KOPT-K1 (cell line): ENCODE data around the gene RAB17.

Source experiments
- H3K27ac ChIP-seq: fragments of 200-600 bp; sonication (generic); 2 replicates; pipeline ENCODE4 v1.5.1; 2016; ENCODE audit warnings: antibody characterized with exemption, mild to moderate bottlenecking, low read depth, low read length; ENCODE audit not compliant: poor library complexity, severe bottlenecking
- H3K36me3 ChIP-seq: fragments of 200-600 bp; sonication (generic); 2 replicates; pipeline ENCODE4 v1.5.1; 2017; ENCODE audit warnings: antibody characterized with exemption, mild to moderate bottlenecking, low read length, moderate library complexity; ENCODE audit not compliant: insufficient read depth
- H3K9me3 ChIP-seq: fragments of 200-600 bp; sonication (generic); 2 replicates; pipeline ENCODE4 v1.5.1; 2017; ENCODE audit warnings: antibody characterized with exemption, low read length, mild to moderate bottlenecking; ENCODE audit not compliant: insufficient read depth, poor library complexity, severe bottlenecking

The RAB17 gene

GRCh38 chr2:237535385-237536082 is 55.0 kb downstream of the RAB17 start:
- H3K27ac ChIP-seq, result no peak overlapping the region

DNA sequence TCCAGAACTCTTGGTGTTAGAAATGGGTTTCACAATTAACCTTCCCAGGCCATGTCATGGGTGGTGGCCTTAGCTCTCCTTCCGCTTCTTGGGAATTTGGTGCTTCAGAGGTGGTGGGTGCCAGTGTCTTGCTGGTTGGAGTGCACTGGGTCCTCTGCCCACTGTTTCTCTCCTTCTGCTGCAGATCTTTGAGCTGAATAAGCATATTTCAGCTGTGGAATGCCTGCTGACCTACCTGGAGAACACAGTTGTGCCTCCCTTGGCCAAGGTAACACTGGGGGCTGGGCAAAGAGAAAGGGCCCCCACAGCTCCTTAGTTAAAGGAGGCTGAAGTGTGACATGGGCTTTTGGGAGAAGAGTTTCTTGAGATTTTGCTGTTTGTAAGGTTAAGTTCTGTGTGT is 56.2 kb downstream of the RAB17 start:
- H3K9me3 ChIP-seq, result no peaks in the 10 kb centered on the region
- no peaks in the 10 kb centered on the region for H3K36me3 ChIP-seq
- no peak overlapping the region for H3K27ac ChIP-seq

More at GRCh38 chr2:237535385-237536082, 55.0 kb downstream of the RAB17 start:
- H3K9me3 ChIP-seq, result no peaks in the 10 kb centered on the region
- no peaks in the 10 kb centered on the region for H3K36me3 ChIP-seq

- H3K36me3 ChIP-seq, result no peaks in the 10 kb centered on the region
- H3K27ac ChIP-seq, result no peak overlapping the region
- no peaks in the 10 kb centered on the region for H3K9me3 ChIP-seq
Observed at GRCh38 chr2:237533668-237534161, 56.8 kb downstream of the RAB17 start.

DNA sequence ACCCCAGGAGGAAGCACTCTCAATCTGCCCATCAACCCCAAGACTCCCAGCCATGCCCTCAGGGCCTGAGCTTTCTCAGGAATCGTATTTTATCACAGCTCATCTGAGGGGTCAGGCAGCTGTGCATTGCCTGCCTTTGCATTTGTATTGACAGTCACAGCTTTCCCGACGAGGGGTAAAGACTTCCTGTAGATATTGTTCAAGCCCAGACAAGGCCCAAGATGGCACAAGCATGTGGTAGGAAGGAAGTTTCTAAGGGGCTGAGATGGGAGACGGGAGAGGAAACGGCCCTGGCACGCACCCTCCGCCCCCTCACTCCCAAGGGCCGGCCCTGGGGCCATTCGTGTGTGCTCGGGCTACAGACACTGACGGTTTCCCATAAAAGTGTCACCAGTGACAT is 58.4 kb downstream of the RAB17 start:
- H3K27ac ChIP-seq, result no peak overlapping the region

DNA sequence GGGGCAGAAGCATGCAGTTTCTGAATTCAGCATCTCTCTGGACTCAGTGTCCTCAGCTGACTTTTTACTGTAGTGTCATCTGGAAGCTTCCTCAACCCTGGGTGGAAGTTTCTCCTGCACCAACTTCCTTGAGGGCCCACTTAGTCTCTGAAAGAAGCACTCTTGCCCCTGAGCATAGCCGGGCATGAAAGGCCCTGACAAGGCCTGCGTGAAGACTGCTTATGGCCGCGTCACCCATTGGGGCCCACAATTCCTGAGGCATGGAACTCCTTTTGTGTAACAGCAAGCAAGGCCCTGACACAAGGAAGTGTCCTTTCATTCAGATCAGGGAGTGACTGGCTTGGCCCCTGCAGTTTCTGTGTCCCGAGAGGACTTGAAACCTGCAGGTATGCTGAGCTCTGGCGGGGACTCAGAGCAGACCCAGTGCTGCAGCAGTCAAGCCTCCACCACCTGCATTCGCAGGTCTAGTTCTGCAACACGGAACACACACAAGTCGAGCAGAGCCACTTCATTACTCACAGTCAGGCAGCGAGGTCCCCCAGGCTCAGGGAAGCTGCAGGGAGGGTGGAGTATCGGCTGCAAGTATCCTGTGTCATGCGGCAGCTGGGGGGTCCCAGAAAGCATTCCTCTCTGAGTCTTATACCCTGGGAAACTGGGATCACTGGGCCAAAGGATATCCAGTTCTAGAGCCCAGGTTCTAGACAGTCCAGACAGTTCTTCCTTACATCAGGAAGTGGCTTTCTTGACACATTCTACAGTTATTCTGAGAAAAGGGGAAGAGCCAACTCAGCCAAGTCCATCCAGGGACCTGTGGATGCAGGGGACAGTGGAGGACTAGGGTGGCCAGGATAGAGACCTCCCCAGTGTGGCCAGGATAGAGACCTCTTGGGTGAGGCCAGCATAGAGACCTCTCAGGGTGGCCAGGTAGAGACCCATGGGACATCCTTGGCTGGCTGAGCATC is 59.8 kb downstream of the RAB17 start:
- no peaks in the 10 kb centered on the region for H3K36me3 ChIP-seq
- no peak overlapping the region for H3K27ac ChIP-seq
- H3K9me3 ChIP-seq, result no peaks in the 10 kb centered on the region

More for the DNA sequence above, 58.4 kb downstream of the RAB17 start:
- Histone ChIP-seq H3K9me3 (no peaks in the 10 kb centered on the region), H3K36me3 (no peaks in the 10 kb centered on the region)

GRCh38 chr2:237529452-237530402 is 60.8 kb downstream of the RAB17 start:
- Histone ChIP-seq H3K27ac (no peak overlapping the region), H3K9me3 (no peaks in the 10 kb centered on the region), H3K36me3 (no peaks in the 10 kb centered on the region)

DNA sequence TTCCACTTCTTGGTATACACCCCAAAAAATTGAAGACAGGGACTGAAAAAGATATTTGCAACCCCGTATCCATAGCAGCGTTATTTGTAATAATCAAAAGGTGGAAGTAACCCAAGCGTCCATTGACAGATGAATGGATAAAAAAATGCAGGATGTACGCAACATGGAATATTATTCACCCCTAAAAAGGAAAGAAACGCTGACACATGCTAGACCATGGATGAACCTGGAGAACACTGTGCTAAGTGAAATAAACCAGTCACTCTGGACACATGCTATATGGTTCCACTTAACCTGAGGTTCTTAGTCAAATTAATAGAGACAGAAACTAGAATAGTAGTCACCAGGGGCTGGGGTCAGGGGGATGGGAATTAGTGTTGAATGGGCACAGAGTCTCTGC is 62.8 kb downstream of the RAB17 start:
- H3K9me3 ChIP-seq, result no peaks in the 10 kb centered on the region
- no peak overlapping the region for H3K27ac ChIP-seq
- no peaks in the 10 kb centered on the region for H3K36me3 ChIP-seq

- no peak overlapping the region for H3K27ac ChIP-seq
- no peaks in the 10 kb centered on the region for H3K9me3 ChIP-seq
- no peaks in the 10 kb centered on the region for H3K36me3 ChIP-seq
Observed at GRCh38 chr2:237527233-237527632, 63.3 kb downstream of the RAB17 start.

GRCh38 chr2:237525559-237526157 is 64.9 kb downstream of the RAB17 start:
- H3K36me3 ChIP-seq, result no peaks in the 10 kb centered on the region
- H3K27ac ChIP-seq, result no peak overlapping the region

DNA sequence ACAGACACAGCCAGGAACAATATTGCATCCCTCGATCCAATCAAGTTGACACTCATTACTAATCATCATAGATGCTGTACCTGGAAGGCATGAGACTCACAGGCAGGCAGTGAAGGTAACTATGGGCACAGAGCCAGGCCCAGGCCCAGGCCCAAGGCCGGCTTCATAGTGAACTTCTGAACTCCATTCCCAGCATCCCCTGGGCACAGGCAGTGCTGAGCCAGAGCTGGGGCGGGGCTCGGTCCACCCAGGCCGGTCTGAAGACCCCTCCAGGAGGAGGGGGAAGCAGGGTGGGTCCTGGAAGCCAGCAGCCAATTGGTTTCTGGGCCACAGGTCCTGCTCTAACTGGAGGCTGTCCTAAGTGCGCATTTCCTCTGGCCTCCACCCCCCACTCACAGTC is 65.9 kb downstream of the RAB17 start:
- H3K36me3 ChIP-seq, result no peaks in the 10 kb centered on the region
- H3K9me3 ChIP-seq, result no peaks in the 10 kb centered on the region
- no peak overlapping the region for H3K27ac ChIP-seq

More at GRCh38 chr2:237525559-237526157, 64.9 kb downstream of the RAB17 start:
- H3K9me3 ChIP-seq, result no peaks in the 10 kb centered on the region
